HCT116 (cell line): ENCODE data around the gene FGFR3.

Experiments
- CTCF ChIP-seq, 3 experiments: fragments of 200-600 bp in 1 of 3; sonication (generic) in 1 of 3; IDR thresholded peaks in 2 of 3; conservative IDR thresholded peaks in 1 of 3; 2 replicates each; pipeline ENCODE4 v1.5.1; 2012 to 2017; ENCODE audit warnings: low read depth in 2 of 3, low read length in 2 of 3, antibody characterized with exemption in 1 of 3, borderline replicate concordance in 1 of 3, control low read depth in 1 of 3, mild to moderate bottlenecking in 1 of 3, mixed read lengths in 1 of 3, mixed run types in 1 of 3, moderate library complexity in 1 of 3; ENCODE audit not compliant: insufficient read depth in 1 of 3
- EZH2 ChIP-seq: fragments of 200-600 bp; sonication (generic); IDR thresholded peaks from 2 replicates; pipeline ENCODE4 v1.6.1; 2017; ENCODE audit warnings: antibody characterized with exemption, mixed run types
- POLR2A ChIP-seq: IDR thresholded peaks from 2 replicates; pipeline ENCODE4 v1.7.0; 2011; ENCODE audit warnings: borderline replicate concordance; ENCODE audit not compliant: insufficient read depth, insufficient read length; ENCODE audit errors: extremely low read depth
- POLR2AphosphoS5 ChIP-seq: IDR thresholded peaks from 2 replicates; pipeline ENCODE4 v1.6.1; 2011; ENCODE audit warnings: mild to moderate bottlenecking, low read depth, low read length, moderate library complexity
- REST ChIP-seq: IDR thresholded peaks from 2 replicates; pipeline ENCODE4 v1.6.1; 2012; ENCODE audit warnings: low read depth
- SP1 ChIP-seq: IDR thresholded peaks from 2 replicates; pipeline ENCODE4 v1.6.1; 2012; ENCODE audit warnings: low read depth
- ZNF274 ChIP-seq: fragments of 200-500 bp; sonication (Bioruptor generic); IDR thresholded peaks from 2 replicates; pipeline ENCODE4 v1.6.1; 2014; ENCODE audit warnings: mild to moderate bottlenecking, low read depth, low read length, inconsistent platforms
- TF ChIP-seq, protein P1 (sequence below): IDR thresholded peaks from 2 replicates; pipeline ENCODE4 v1.6.1; 2012
- TF ChIP-seq, protein P2 (sequence below): IDR thresholded peaks from 2 replicates; pipeline ENCODE4 v1.6.1; 2011; ENCODE audit warnings: mild to moderate bottlenecking, low read length, moderate library complexity; ENCODE audit not compliant: insufficient replicate concordance; ENCODE audit errors: extremely low read depth

DNA sequence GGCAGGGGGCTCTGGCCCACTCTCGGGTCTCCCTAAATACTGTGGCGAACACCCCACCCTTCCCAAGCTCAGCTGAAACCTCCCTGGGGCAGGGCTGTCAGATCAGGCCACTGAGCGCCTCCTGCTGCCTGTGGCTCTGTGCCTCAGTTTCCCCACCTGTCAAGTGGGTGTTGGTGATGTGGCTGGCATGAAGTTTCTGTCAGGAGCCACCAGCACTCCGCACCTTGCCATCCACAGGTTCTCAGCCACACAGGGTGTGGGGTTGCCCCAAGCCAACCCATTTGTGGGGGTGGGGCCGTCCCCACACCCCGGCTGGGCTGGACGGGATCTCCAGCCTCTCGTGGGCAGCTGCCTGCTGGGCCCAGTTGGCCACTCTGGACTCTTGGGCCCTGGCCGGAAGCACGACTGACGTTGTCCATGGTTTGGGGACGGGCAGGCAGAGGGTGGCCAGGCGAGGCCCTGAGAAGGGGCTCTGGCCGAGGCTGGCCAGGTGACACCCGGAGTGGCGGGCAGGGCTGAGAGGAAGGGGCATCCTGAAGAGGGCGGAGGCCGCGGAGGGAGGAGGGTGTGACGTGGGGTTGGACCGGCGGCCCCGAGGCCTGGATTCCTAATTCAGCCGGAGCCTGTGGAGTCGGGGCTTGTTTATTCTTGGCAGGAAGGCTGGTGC, 5.5 kb upstream of the FGFR3 start:
- TF ChIP-seq SP1 = no peak
- no peak for TF ChIP-seq CTCF (IDR thresholded peaks at IDR 0.05 in 2 of 3, conservative IDR thresholded peaks at IDR 0.05 in 1 of 3; ENCODE audit: borderline replicate concordance in 1 of 3, insufficient read depth in 1 of 3, low read depth in 2 of 3, low read length in 2 of 3)
- TF ChIP-seq POLR2A = no peak
- TF ChIP-seq REST = no peak
- TF ChIP-seq, protein P1, sequence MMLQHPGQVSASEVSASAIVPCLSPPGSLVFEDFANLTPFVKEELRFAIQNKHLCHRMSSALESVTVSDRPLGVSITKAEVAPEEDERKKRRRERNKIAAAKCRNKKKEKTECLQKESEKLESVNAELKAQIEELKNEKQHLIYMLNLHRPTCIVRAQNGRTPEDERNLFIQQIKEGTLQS = no peak
- TF ChIP-seq ZNF274 = no peak
- TF ChIP-seq EZH2 = no peak
- TF ChIP-seq POLR2AphosphoS5 = no peak
- TF ChIP-seq, protein P2, sequence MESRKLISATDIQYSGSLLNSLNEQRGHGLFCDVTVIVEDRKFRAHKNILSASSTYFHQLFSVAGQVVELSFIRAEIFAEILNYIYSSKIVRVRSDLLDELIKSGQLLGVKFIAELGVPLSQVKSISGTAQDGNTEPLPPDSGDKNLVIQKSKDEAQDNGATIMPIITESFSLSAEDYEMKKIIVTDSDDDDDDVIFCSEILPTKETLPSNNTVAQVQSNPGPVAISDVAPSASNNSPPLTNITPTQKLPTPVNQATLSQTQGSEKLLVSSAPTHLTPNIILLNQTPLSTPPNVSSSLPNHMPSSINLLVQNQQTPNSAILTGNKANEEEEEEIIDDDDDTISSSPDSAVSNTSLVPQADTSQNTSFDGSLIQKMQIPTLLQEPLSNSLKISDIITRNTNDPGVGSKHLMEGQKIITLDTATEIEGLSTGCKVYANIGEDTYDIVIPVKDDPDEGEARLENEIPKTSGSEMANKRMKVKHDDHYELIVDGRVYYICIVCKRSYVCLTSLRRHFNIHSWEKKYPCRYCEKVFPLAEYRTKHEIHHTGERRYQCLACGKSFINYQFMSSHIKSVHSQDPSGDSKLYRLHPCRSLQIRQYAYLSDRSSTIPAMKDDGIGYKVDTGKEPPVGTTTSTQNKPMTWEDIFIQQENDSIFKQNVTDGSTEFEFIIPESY = no peak
